Parathyroid adenoma (tissue), 2 donors: ENCODE results near the gene ARFGEF3.

Source experiments
- H2AFZ ChIP-seq: fragments of 300-600 bp; sonication (generic); one replicate; pipeline ENCODE4 v1.7.0; 2017; ENCODE audit warnings: antibody characterized with exemption, mild to moderate bottlenecking
- H3K27ac ChIP-seq: fragments of 300-600 bp; sonication (generic); one replicate; pipeline ENCODE4 v1.7.0; 2017
- H3K27me3 ChIP-seq: fragments of 300-600 bp; sonication (generic); one replicate; pipeline ENCODE4 v1.7.0; 2017; ENCODE audit warnings: low read length; ENCODE audit not compliant: control insufficient read depth, insufficient read depth
- H3K36me3 ChIP-seq: fragments of 300-600 bp; sonication (generic); one replicate; pipeline ENCODE4 v1.7.0; 2017; ENCODE audit warnings: low read length; ENCODE audit not compliant: control insufficient read depth, insufficient read depth
- H3K4me1 ChIP-seq: fragments of 300-600 bp; sonication (generic); one replicate; pipeline ENCODE4 v1.7.0; 2017; ENCODE audit warnings: control low read depth
- H3K4me2 ChIP-seq: fragments of 300-600 bp; sonication (generic); one replicate; pipeline ENCODE4 v1.7.0; 2017; ENCODE audit warnings: low read length
- H3K4me3 ChIP-seq: fragments of 300-600 bp; sonication (generic); one replicate; pipeline ENCODE4 v1.7.0; 2017; ENCODE audit warnings: low read depth, low read length
- H3K79me2 ChIP-seq: fragments of 300-600 bp; sonication (generic); one replicate; pipeline ENCODE4 v1.7.0; 2017; ENCODE audit warnings: control low read depth
- H3K9ac ChIP-seq: fragments of 300-600 bp; sonication (generic); one replicate; pipeline ENCODE4 v1.7.0; 2017; ENCODE audit warnings: mild to moderate bottlenecking
- H3K9me3 ChIP-seq: fragments of 300-600 bp; sonication (generic); one replicate; pipeline ENCODE4 v1.7.0; 2017; ENCODE audit warnings: low read length; ENCODE audit not compliant: control insufficient read depth
- TF ChIP-seq, protein P1 (sequence below): fragments of 300-600 bp; sonication (generic); IDR thresholded peaks from one replicate; pipeline ENCODE4 v1.7.0; 2017; ENCODE audit warnings: antibody characterized with exemption, mild to moderate bottlenecking
- donor health status: primary hyperparathyroidism.

ARFGEF3 gene

DNA sequence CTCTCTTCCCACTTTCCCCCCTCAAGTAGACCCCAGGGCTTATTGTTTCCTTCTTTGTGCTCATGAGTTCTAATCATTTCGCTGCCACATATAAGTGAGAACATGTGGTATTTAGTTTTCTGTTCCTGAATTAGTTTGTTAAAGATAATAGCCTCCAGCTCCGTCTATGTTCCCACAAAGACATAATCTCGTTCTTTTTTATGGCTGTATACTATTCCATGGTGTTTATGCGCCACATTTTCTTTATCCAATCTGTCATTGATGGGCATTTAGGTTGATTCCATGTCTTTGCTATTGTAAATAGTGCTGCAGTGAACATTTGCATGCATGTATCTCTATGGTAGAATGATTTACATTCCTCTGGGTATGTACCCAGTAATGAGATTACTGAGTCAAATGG lies 37.6 kb upstream of the ARFGEF3 start:
- TF ChIP-seq, protein P1, sequence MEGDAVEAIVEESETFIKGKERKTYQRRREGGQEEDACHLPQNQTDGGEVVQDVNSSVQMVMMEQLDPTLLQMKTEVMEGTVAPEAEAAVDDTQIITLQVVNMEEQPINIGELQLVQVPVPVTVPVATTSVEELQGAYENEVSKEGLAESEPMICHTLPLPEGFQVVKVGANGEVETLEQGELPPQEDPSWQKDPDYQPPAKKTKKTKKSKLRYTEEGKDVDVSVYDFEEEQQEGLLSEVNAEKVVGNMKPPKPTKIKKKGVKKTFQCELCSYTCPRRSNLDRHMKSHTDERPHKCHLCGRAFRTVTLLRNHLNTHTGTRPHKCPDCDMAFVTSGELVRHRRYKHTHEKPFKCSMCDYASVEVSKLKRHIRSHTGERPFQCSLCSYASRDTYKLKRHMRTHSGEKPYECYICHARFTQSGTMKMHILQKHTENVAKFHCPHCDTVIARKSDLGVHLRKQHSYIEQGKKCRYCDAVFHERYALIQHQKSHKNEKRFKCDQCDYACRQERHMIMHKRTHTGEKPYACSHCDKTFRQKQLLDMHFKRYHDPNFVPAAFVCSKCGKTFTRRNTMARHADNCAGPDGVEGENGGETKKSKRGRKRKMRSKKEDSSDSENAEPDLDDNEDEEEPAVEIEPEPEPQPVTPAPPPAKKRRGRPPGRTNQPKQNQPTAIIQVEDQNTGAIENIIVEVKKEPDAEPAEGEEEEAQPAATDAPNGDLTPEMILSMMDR = no peak
- Histone ChIP-seq H3K27me3 (no peaks in the 10 kb centered on the region), H3K36me3 (no peaks in the 10 kb centered on the region), H3K4me1 (no peaks in the 10 kb centered on the region), H3K9me3 (no peaks in the 10 kb centered on the region), H2AFZ (no peak overlapping the region), H3K4me3 (no peak overlapping the region), H3K4me2 (no peak overlapping the region), H3K9ac (no peak overlapping the region), H3K27ac (no peak overlapping the region), H3K79me2 (no peaks in the 10 kb centered on the region)

DNA sequence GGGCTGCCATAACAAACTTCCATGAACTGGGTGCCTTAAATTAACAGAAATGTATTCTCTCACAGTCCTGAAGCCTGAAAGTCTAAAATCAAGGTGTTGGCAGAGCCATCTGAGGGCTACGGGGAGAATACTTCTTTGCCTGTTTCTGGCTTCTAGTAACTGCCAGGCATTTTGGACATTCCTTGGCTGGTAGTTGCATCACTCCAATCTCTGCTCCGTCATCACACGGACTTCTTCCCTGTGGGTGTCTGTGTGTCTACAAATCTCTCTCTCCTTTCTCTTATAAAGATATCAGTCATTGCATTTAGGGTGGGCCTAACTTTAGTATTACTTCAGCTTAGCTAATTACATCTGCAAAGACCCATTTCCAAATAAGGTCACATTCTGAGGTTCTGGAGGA lies 33.6 kb upstream of the ARFGEF3 start:
- Histone ChIP-seq H3K4me2 (no peak overlapping the region), H3K36me3 (no peaks in the 10 kb centered on the region)

DNA sequence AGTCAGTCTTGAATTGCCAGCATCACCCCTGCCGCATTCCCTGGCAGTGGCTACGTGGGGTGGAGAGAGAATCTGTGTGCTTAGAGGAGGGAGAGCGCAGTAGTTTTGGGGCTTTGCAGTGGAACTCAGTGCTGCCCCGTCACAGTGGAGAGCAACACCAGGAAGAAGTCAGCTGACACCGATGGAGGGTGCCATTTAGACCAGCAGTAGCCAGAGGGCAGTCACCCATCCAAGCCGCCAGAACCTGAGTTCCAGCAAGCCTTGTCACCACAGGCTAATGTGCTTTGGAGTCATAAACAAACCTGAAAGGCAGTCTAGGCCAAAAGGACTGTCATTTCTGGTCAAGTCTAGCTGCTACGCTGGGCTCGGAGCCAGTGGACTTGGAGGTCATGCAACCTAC lies 32.5 kb upstream of the ARFGEF3 start:
- no peak overlapping the region for H3K4me2 ChIP-seq
- no peak overlapping the region for H2AFZ ChIP-seq
- H3K4me1 ChIP-seq = no peaks in the 10 kb centered on the region
- H3K9me3 ChIP-seq = no peaks in the 10 kb centered on the region
- no peak overlapping the region for H3K4me3 ChIP-seq
- TF ChIP-seq, protein P1 = no peak
- no peak overlapping the region for H3K27ac ChIP-seq
- H3K27me3 ChIP-seq = no peaks in the 10 kb centered on the region
- no peaks in the 10 kb centered on the region for H3K36me3 ChIP-seq
- H3K9ac ChIP-seq = no peak overlapping the region
- no peaks in the 10 kb centered on the region for H3K79me2 ChIP-seq

More for the DNA sequence above, 33.6 kb upstream of the ARFGEF3 start:
- no peaks in the 10 kb centered on the region for H3K79me2 ChIP-seq
- H2AFZ ChIP-seq = no peak overlapping the region
- no peaks in the 10 kb centered on the region for H3K9me3 ChIP-seq
- TF ChIP-seq, protein P1 = no peak
- H3K27me3 ChIP-seq = no peaks in the 10 kb centered on the region
- no peak overlapping the region for H3K4me3 ChIP-seq
- no peak overlapping the region for H3K27ac ChIP-seq
- no peaks in the 10 kb centered on the region for H3K4me1 ChIP-seq
- no peak overlapping the region for H3K9ac ChIP-seq

DNA sequence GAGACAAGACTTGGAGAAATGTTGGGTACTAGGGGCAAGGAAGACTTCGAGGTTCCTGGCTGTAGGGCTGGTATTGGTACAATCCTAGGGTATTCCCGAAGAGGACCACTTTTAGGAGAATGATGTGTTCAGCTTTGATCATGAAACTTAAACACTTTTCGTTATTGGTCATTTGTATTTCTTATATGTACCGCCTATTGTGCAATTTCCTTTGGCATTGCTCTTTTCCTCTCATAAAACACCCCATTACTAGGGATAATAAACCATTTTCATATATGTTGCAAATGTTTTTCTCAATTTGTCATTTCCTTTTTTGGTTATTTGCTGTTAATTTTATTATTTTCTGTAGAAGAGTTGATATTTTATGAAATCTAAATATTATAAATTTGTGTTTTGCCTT lies 18.9 kb upstream of the ARFGEF3 start:
- no peaks in the 10 kb centered on the region for H3K36me3 ChIP-seq
- H3K4me2 ChIP-seq = no peak overlapping the region
- no peaks in the 10 kb centered on the region for H3K9me3 ChIP-seq
- no peaks in the 10 kb centered on the region for H3K4me1 ChIP-seq
- no peaks in the 10 kb centered on the region for H3K79me2 ChIP-seq
- H2AFZ ChIP-seq = no peak overlapping the region
- TF ChIP-seq, protein P1 = no peak
- H3K27me3 ChIP-seq = no peaks in the 10 kb centered on the region
- no peak overlapping the region for H3K4me3 ChIP-seq
- H3K27ac ChIP-seq = no peak overlapping the region
- no peak overlapping the region for H3K9ac ChIP-seq

DNA sequence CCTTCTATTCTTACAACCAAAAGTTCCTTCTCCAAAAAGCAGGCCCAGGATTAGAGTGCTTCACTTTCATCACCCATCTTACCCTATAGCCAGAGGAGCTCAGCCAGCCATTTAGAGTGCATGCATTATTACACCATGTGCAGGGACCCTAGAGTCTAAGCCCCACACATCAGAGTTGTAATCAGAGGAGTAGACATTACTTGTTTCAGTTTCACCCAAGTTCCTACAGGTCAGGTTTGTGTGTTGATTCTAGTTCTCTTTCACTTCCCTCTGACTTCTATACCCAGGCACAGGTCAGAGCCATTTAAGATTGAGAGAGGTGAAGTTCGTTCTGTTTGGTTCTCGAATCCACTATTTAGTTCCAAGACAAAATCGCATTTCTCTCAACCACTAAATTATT lies 16.3 kb upstream of the ARFGEF3 start:
- H3K9ac ChIP-seq = no peak overlapping the region
- no peak overlapping the region for H3K4me2 ChIP-seq
- H3K36me3 ChIP-seq = no peaks in the 10 kb centered on the region
- H3K79me2 ChIP-seq = no peaks in the 10 kb centered on the region
- H3K27me3 ChIP-seq = no peaks in the 10 kb centered on the region
- H3K4me3 ChIP-seq = no peak overlapping the region
- no peak overlapping the region for H3K27ac ChIP-seq
- TF ChIP-seq, protein P1 = no peak
- no peaks in the 10 kb centered on the region for H3K4me1 ChIP-seq
- H2AFZ ChIP-seq = no peak overlapping the region
- no peaks in the 10 kb centered on the region for H3K9me3 ChIP-seq
